PC-3 (cell line): ENCODE data around the gene CKB. TPM values are rescaled to one million over a fixed set of nuclear protein-coding genes. Genes with fewer than 3 reads are reported as not detected.

Experiments
- ATAC-seq: fragments of 200-7000 bp; cut with Tn5 transposase; 2 replicates; pipeline ENCODE4 v1.9.1; 2020; ENCODE audit warnings: mild to moderate bottlenecking, moderate library complexity
- BruUV-seq: library from RNA; stranded (reverse); fragments of 400-500 nt; replicated peaks from 2 replicates; lab custom pipeline; 2021; lab: Mats Ljungman, UMichigan
- CTCF ChIA-PET: fragments of 300-600 bp; sonication (Branson Sonifier 250); formaldehyde crosslinking; loops from one replicate; lab custom pipeline; 2022; ENCODE audit warnings: antibody characterized with exemption; lab: Charles Lee
- POLR2A ChIA-PET: fragments of 300-600 bp; sonication (Branson Sonifier 250); formaldehyde crosslinking; loops from one replicate; lab custom pipeline; 2022; ENCODE audit warnings: antibody characterized with exemption; ENCODE audit not compliant: unreplicated experiment; lab: Charles Lee
- DNase-seq: peaks from one replicate; pipeline ENCODE4 v3.0.0-alpha.2; 2015
- H2AFZ ChIP-seq: fragments of 300-600 bp; sonication (generic); 2 replicates; pipeline ENCODE4 v1.6.0; 2016; ENCODE audit warnings: antibody characterized with exemption, low read length
- H3F3A ChIP-seq: fragments of 300-600 bp; sonication (generic); one replicate; pipeline ENCODE4 v1.6.0; 2017; ENCODE audit warnings: antibody characterized with exemption, low read length, control low read depth, mild to moderate bottlenecking; ENCODE audit not compliant: unreplicated experiment
- H3K27ac ChIP-seq: fragments of 300-600 bp; sonication (generic); 2 replicates; pipeline ENCODE4 v1.5.1; 2016; ENCODE audit warnings: mild to moderate bottlenecking, low read length
- H3K27me3 ChIP-seq: fragments of 300-600 bp; sonication (generic); 2 replicates; pipeline ENCODE4 v1.6.1; 2016; ENCODE audit warnings: low read length, mixed read lengths
- H3K36me3 ChIP-seq: fragments of 300-600 bp; sonication (generic); 2 replicates; pipeline ENCODE4 v1.6.1; 2016; ENCODE audit warnings: low read depth, mixed run types, low read length, mixed read lengths
- H3K4me1 ChIP-seq: fragments of 300-600 bp; sonication (generic); 2 replicates; pipeline ENCODE4 v1.5.1; 2016; ENCODE audit warnings: low read length; ENCODE audit not compliant: insufficient read depth
- H3K4me2 ChIP-seq: fragments of 300-600 bp; sonication (generic); 2 replicates; pipeline ENCODE4 v1.6.0; 2016; ENCODE audit warnings: low read length
- H3K4me3 ChIP-seq: fragments of 300-600 bp; sonication (generic); 2 replicates; pipeline ENCODE4 v1.5.1; 2016; ENCODE audit warnings: mild to moderate bottlenecking, low read length, mixed read lengths
- H3K79me2 ChIP-seq: fragments of 300-600 bp; sonication (generic); 2 replicates; pipeline ENCODE4 v1.6.1; 2017; ENCODE audit warnings: low read length, mixed read lengths
- H3K9ac ChIP-seq: fragments of 300-600 bp; sonication (generic); 2 replicates; pipeline ENCODE4 v1.6.0; 2016; ENCODE audit warnings: mild to moderate bottlenecking, low read length
- H3K9me2 ChIP-seq: fragments of 300-600 bp; sonication (generic); replicated peaks from 2 replicates; pipeline ENCODE4 v1.6.1; 2016; ENCODE audit warnings: mixed run types, low read length, mixed read lengths
- H3K9me3 ChIP-seq: fragments of 300-600 bp; sonication (generic); 2 replicates; pipeline ENCODE4 v1.6.1; 2016; ENCODE audit warnings: low read length, mixed read lengths
- H4K20me1 ChIP-seq: fragments of 300-600 bp; sonication (generic); 2 replicates; pipeline ENCODE4 v1.6.1; 2016; ENCODE audit warnings: low read length, mixed read lengths
- EZH2 ChIP-seq: fragments of 300-600 bp; sonication (generic); IDR thresholded peaks from one replicate; pipeline ENCODE4 v1.6.1; 2017; ENCODE audit warnings: antibody characterized with exemption, mild to moderate bottlenecking, low read length; ENCODE audit not compliant: unreplicated experiment
- EZH2phosphoT487 ChIP-seq: fragments of 300-600 bp; sonication (generic); IDR thresholded peaks from 2 replicates; pipeline ENCODE4 v1.6.1; 2018; ENCODE audit warnings: mild to moderate bottlenecking, antibody characterized with exemption, low read length, borderline replicate concordance
- intact Hi-C: fragments of 100-400 bp; cut with micrococcal nuclease; formaldehyde crosslinking; loops from 2 replicates; pipeline ENCODE4 v1.9.0; 2023
- total RNA-seq: library from RNA; depleted of rRNA; stranded (reverse); fragments of >200 nt; gene quantifications from 2 replicates; pipeline ENCODE4 v1.2.3, GENCODE V29; 2014
- TF ChIP-seq, protein P1 (sequence below): fragments of 300-600 bp; sonication (generic); conservative IDR thresholded peaks from 2 replicates; pipeline ENCODE4 v1.5.1; 2017; ENCODE audit warnings: antibody characterized with exemption, low read depth, mild to moderate bottlenecking, low read length

The CKB gene
- total RNA-seq, 1 experiment from 2014 or later: 299 TPM

DNA sequence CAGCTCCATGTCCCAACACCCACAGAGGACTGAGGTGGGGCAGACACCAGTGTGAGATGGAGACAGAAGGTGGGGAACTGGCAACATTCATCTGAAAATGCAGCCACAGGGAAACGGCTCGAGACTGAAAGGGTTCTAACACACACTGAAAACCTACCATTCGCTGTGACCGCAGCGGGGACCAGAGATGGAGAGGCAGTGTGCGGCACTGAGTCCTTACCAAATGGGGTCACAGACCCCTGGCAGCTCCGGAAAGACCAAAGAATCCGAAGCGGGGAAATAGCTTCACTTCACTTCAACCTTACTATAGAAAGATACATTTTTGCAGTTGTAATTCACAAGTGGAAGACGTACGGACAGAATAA lies 30.2 kb upstream of the CKB start:
- POLR2A ChIA-PET: interaction anchor here (1.1 kb wide), 2 partner anchors 9 to 32 kb away, joined by 4 to 5 read pairs; no protein-coding TSS in a partner anchor
- H3K27ac ChIP-seq: no peak overlapping the region
- no TSS peak for BruUV-seq

DNA sequence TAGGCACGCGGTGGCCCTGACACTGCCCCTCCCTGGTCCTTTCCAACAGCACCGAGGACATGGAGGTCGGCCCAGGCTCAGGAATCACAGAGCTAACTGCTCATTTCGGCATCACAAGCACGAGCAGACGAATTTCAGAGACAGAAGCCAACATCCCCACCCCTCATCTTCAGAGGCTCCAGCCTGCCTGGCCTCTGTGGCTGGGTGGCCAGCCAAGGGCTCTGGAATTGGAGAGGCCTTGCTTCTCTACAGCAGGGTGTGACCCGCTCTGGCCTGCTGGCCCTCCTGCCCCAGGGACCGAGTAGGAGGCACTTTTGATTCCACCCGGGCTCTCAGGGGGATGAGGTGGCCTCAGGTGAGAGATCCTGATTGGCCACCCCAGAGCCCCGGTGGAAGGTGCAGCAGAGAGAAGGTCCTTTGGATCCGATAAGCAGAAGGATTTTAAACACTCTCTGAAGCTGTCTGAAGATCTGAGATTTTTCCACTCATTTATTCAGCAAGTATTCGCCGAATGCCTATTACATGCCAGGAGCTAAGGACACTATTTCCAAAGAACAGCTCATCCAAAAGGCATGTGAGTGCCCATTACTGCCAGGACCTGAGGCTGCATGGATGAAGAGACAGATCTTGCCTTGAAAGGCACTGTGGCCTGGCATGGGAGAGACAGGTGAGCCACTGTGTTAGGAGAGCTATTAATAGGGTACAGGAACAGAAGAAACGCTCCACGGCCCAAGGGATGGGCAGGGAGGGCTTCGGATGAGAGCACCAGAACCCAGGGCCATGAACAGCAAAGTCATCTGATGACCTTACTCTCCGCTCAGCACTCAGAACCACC lies 29.6 kb upstream of the CKB start:
- CTCF ChIA-PET: interaction anchor here (1.1 kb wide), 2 partner anchors 12 to 34 kb away, joined by 4 read pairs; no protein-coding TSS in a partner anchor
- intact Hi-C loops: no loop called here
- Histone ChIP-seq H2AFZ (no peak overlapping the region), H3K36me3 (no peaks in the 10 kb centered on the region; the same call in 1 of the 2 replicates), H3K4me2 (peak overlapping the region; percentile 40), H3K4me1 (peaks cover 15% of the 10 kb centered on the region), H3K27me3 (no peaks in the 10 kb centered on the region), H4K20me1 (peaks cover 6% of the 10 kb centered on the region; the same call in 1 of the 2 replicates), H3K4me3 (no peak overlapping the region), H3K9me3 (no peaks in the 10 kb centered on the region), H3K9ac (no peak overlapping the region), H3K79me2 (peaks cover 16% of the 10 kb centered on the region), H3K27ac (no peak overlapping the region), H3F3A (no peaks in the 10 kb centered on the region), H3K9me2 (no peaks in the 10 kb centered on the region)
- no TSS peak for BruUV-seq
- TF ChIP-seq, protein P1, sequence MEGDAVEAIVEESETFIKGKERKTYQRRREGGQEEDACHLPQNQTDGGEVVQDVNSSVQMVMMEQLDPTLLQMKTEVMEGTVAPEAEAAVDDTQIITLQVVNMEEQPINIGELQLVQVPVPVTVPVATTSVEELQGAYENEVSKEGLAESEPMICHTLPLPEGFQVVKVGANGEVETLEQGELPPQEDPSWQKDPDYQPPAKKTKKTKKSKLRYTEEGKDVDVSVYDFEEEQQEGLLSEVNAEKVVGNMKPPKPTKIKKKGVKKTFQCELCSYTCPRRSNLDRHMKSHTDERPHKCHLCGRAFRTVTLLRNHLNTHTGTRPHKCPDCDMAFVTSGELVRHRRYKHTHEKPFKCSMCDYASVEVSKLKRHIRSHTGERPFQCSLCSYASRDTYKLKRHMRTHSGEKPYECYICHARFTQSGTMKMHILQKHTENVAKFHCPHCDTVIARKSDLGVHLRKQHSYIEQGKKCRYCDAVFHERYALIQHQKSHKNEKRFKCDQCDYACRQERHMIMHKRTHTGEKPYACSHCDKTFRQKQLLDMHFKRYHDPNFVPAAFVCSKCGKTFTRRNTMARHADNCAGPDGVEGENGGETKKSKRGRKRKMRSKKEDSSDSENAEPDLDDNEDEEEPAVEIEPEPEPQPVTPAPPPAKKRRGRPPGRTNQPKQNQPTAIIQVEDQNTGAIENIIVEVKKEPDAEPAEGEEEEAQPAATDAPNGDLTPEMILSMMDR: no peak
- TF ChIP-seq EZH2: no peak
- ATAC-seq: peak; percentile 92
- POLR2A ChIA-PET: interaction anchor here (0.7 to 1.1 kb wide), 3 partner anchors 9 to 1201 kb away, joined by 3 to 5 read pairs (median 4); partner anchors contain the start of gene SIVA1
- DNase-seq: peak; percentile 83

More for the DNA sequence above, 30.2 kb upstream of the CKB start:
- H3K79me2 ChIP-seq: peaks cover 22% of the 10 kb centered on the region
- H3K9me2 ChIP-seq: no peaks in the 10 kb centered on the region
- DNase-seq (no peak), ATAC-seq (no peak)
- no peak overlapping the region for H2AFZ ChIP-seq
- no peaks in the 10 kb centered on the region for H3F3A ChIP-seq
- peaks cover 11% of the 10 kb centered on the region; the same call in 1 of the 2 replicates for H4K20me1 ChIP-seq
- no peak overlapping the region for H3K9ac ChIP-seq
- peaks cover 15% of the 10 kb centered on the region for H3K4me1 ChIP-seq
- H3K27me3 ChIP-seq: no peaks in the 10 kb centered on the region
- no peak overlapping the region for H3K4me3 ChIP-seq
- H3K36me3 ChIP-seq: no peaks in the 10 kb centered on the region; the same call in 1 of the 2 replicates
- no peaks in the 10 kb centered on the region for H3K9me3 ChIP-seq
- intact Hi-C loops: no loop called here
- TF ChIP-seq, protein P1: no peak
- TF ChIP-seq EZH2phosphoT487 (no peak), EZH2 (no peak)
- CTCF ChIA-PET: interaction anchor here (1.1 kb wide), 2 partner anchors 12 to 34 kb away, joined by 4 read pairs; no protein-coding TSS in a partner anchor
- H3K4me2 ChIP-seq: peak overlapping the region; percentile 40
